ENCODE data around the gene SLC35B2.

- TF ChIP-seq GATAD2B (IDR thresholded peaks at IDR 0.05; ENCODE audit: borderline replicate concordance) (no peak), ZNF184 (CRISPR knock-in tag; IDR thresholded peaks at IDR 0.05) (no peak), GTF2F1 (IDR thresholded peaks at IDR 0.05; ENCODE audit: low read depth, low read length) (no peak), MXI1 (IDR thresholded peaks at IDR 0.05; ENCODE audit: low read depth, low read length) (no peak)
- TF ChIP-seq, protein P1, sequence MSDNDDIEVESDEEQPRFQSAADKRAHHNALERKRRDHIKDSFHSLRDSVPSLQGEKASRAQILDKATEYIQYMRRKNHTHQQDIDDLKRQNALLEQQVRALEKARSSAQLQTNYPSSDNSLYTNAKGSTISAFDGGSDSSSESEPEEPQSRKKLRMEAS (CRISPR knock-in tag; IDR thresholded peaks at IDR 0.05) = no peak
Observed at GRCh38 chr6:44301106-44301505, 43.8 kb upstream of the SLC35B2 start.

Data from K562 (cell line).